ENCODE results near the gene LMO7.

The LMO7 gene

DNA sequence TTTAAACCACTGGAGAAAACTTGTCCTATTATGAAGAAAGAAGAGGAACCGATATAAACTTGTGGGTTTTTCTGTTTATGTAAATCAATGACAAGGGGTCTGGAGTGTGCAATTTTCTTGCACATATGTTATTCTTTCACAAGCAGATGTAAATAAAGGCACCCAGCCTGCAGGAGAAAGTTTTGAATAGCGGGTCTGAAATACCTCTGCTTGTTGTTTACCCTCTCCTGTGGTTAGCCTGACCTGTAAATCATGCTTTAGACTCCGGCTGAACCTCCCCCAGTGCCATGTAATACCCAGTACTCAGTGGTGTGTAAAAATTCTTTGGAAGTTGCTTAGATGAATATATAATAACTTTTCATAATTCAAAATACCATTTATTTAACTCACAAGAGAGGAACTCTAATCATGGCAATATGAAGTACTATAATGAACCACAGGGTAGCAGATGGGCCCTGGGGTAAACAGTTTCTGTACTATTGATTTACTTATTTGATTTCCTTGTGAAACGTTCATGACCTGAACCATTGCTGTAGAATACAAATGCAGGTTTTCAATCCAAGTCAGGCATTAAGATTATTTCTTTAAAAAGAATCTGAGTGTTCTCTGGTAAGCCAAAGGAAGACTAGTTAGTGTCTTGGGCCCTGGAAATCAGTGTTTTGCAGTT is 245.1 kb downstream of the LMO7 start:
- H3K27ac ChIP-seq, result no peak overlapping the region
- no peak for TF ChIP-seq CTCF (conservative IDR thresholded peaks at IDR 0.05)

- H3K27ac ChIP-seq, result no peak overlapping the region
- no peak for TF ChIP-seq CTCF (conservative IDR thresholded peaks at IDR 0.05)
Observed at GRCh38 chr13:75882261-75882660, 246.1 kb downstream of the LMO7 start.

GRCh38 chr13:75889427-75889826 is 253.3 kb downstream of the LMO7 start:
- no peak for TF ChIP-seq CTCF (conservative IDR thresholded peaks at IDR 0.05)
- H3K27ac ChIP-seq, result no peak overlapping the region

GRCh38 chr13:75895168-75895567 is 259.0 kb downstream of the LMO7 start:
- no peak overlapping the region for H3K27ac ChIP-seq
- no peak for TF ChIP-seq CTCF (conservative IDR thresholded peaks at IDR 0.05)

DNA sequence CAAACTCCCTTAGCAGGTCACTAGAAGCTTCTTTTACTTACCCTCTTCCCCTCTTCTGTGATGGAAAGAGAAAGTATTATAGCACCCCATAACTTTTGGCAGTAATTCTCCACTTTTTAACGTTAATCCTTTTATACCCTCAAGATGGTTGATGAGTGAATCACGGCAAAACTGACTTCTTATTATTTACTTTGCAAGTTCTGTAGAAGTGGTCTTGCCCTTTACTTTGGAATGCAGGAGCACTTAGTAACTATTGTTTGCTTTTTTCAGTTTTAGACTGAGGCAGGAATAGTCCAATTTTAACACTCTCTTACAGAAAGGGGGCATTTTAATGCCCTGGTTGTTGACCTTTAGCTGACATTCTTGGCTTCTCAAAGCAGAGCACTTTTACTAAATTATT is 260.1 kb downstream of the LMO7 start:
- TF ChIP-seq CTCF (conservative IDR thresholded peaks at IDR 0.05), result no peak
- no peak overlapping the region for H3K27ac ChIP-seq

- TF ChIP-seq CTCF (conservative IDR thresholded peaks at IDR 0.05), result no peak
- no peak overlapping the region for H3K27ac ChIP-seq
Observed at GRCh38 chr13:75897386-75897785, 261.3 kb downstream of the LMO7 start.

GRCh38 chr13:75901501-75901900 is 265.4 kb downstream of the LMO7 start:
- H3K27ac ChIP-seq, result no peak overlapping the region
- TF ChIP-seq CTCF (conservative IDR thresholded peaks at IDR 0.05), result no peak
